ENCODE results near the gene MYOD1.

MYOD1 gene

DNA sequence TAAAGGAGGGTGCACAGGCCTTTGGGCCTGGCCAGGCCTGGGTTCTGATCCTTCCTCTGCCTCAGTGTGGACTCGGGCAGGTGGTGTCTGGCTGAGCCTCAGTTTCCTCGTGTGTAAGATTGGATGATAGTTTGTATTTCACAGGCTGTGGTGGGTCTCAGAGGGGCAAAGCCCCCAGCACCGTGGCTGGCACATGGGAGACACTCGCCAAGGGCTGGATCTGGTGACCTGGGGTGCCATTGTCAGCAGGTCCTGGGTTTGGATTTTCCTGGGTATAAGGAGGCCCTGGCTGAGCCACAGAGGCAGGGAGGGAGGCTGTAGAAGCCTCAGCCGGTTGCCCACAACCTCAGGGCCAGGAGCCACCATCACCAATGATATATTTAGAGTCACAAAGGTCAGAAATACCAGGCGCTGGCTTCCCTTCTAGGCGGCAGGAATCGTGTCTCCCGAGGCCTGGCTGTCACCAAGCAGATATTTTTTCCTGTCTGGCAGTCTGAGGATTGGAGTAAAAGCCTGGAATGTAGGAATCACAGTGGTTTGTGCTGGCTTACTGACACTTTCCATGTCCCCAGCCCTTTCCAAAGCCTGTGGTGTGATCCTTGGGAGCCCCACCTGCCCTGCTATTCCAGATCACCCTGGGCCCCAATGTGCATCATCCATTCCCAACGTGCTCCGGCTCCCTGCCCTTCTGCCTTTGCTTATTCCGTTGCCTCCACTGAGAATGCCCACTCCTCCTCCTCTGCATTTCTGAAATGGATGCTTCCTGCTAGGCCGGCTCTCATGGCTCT lies 30.8 kb downstream of the MYOD1 start:
- DNase-seq (ENCODE audit: low spot score): no peak

GRCh38 chr11:17750801-17751165 lies 31.4 kb downstream of the MYOD1 start:
- DNase-seq (ENCODE audit: low spot score): no peak

DNA sequence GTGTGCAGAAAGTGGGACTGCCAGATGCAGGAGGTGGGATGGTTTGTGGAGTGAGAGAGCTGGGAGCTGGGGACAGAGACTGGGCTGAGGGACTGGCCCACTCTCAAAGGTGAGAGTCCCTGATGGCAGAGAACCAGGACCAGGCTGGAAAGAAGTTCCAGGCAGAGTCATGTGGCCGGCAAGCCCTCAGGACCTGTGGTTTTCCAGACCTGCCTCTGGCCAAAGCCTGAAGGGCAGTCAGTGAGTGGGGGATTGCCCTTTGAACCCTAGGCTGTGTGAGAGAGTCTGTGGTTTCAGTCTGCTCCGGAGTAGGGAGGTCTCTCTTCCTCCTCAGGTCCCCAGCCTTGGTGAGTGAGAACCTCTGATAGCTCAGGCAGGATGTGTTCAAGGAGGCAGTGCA lies 32.2 kb downstream of the MYOD1 start:
- no peak for DNase-seq (ENCODE audit: low spot score)

- DNase-seq (ENCODE audit: low spot score): no peak
Measured at GRCh38 chr11:17752144-17752543, 32.8 kb downstream of the MYOD1 start.

GRCh38 chr11:17753153-17753552 lies 33.8 kb downstream of the MYOD1 start:
- DNase-seq (ENCODE audit: low spot score): no peak

GRCh38 chr11:17753641-17754040 lies 34.3 kb downstream of the MYOD1 start:
- no peak for DNase-seq (ENCODE audit: low spot score)

DNA sequence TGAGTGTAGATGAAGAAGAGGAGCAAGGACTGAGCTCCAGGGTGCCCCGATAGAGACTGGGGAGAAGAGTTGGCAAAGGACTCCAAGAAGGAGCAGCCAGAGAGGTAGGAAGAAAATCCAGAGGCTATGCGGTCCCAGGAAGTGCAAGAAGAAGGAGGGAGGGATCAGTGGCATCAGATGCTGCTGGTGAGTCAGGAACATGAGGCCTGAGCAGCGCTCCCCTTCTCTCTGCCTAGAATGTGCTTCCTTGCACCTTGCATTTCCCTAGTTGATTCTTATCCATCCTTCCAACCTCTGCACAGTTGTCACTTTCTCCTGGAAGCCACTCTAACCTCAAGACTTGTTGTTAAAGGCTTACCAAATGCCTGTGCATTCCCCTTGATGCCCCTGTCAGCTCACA lies 36.5 kb downstream of the MYOD1 start:
- DNase-seq (ENCODE audit: low spot score): no peak

DNA sequence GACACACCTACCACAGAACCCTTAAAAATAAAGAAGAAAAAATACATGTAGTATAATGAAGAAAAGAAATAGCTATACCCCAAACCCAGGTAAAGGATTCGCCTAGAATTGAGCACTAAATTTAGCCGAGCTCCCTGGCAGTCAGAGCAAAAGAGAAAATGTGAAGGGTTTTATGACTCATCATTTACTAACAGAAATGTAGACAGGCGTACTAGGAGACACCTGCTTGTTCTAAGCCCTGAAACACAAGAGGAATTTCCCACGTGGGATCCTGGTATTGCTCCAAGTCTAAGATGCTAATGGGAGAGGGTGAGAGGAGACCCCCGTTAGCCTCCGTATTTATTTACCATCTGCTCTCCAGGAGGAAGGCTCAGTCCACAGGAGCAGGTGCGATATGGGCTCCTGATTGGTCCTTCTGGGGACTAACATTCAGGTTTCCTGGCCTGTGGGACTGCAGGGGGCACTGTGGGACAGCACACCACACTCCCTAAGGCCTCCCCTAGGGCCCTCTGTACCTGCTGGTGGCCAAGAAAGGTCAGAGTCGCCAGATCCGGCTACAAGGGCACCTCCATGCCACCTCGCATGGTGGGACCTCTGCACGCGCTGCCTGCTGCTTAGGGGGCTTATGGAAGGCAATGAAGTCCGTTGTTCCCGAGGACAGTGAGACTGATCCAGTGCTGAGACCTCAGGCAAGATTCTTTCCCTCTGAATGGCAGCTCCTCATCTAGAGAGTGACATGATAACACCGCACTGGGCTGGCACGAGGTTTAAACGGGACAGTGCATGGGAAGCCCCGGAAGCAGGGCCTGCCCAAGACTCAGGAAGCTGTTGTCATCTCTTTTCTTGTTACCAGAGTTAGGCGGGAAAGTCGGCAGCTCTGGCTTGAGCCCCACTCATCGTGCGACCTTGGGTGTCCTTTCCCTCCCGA lies 41.0 kb downstream of the MYOD1 start:
- peak; percentile 50 for DNase-seq (ENCODE audit: low spot score)

DNA sequence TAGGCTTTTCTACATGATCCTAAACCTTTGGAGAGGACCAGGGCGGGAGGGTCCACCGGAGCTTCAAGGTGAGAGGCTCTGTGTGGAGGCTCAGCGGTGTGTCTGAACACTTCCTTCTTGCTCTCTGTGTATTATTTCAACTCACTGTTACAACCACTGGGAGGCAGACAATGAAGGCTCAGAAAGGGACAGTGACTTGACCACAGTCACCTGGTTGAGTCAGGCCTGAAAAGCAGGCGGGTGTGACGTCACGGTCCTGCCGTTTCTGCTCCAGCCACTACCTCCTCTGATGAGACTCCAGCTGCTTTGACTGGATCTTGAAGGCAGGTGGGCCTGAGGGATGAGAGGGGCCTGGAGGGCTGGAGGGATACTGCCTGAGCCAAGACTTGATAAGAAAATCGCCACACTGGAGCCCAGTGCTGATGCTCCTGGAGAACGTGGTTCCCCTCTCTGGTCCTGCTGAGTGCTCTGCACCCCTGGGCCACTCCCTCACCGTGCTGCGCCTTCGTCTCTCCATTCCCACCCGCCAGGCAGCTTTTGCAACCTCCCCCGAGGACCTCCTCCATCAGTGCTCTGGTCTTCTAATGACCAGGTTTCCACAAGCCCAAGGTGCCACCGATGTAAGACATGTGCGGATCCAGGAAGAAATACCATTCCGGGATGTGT lies 43.1 kb downstream of the MYOD1 start:
- no peak for DNase-seq (ENCODE audit: low spot score)

- DNase-seq (ENCODE audit: low spot score): no peak
Measured at GRCh38 chr11:17763244-17763643, 43.9 kb downstream of the MYOD1 start.

GRCh38 chr11:17763703-17764102 lies 44.3 kb downstream of the MYOD1 start:
- DNase-seq (ENCODE audit: low spot score): no peak

DNA sequence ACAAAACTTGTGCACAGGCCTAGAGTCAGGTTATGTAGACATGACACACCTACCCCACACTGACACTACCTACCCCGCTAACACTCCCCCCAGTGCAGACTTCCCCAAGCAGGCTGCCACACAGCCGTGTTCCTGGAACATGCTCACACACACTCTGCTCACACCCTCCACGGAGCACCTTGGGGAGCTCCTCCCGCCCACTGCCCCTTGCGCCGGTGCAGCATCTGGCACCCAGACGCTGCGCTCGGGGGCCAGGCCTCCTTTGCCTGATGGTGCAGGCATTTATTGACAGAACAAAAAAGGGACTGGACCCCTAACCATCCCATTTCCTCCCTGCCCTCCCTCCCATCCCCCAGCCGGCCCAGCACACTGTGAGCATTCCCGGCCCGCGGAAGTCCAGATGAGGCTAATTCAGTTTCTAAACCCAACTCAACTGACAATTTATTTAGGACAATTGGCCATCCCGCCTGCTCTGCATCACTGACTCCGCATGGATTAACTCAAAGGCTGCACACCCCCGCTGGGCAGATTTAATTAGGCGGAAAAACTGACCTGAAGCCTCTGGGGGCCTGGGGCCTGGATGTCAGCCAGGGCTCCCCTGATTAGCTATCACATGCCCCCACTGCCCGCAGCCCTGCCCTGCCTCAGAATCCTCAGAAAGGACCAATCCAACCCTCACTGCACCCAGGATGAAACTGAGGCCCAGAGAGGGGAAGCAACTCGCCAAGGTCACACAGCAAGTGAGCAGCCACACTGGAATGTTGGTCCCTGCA lies 45.3 kb downstream of the MYOD1 start:
- no peak for DNase-seq (ENCODE audit: low spot score)

DNA sequence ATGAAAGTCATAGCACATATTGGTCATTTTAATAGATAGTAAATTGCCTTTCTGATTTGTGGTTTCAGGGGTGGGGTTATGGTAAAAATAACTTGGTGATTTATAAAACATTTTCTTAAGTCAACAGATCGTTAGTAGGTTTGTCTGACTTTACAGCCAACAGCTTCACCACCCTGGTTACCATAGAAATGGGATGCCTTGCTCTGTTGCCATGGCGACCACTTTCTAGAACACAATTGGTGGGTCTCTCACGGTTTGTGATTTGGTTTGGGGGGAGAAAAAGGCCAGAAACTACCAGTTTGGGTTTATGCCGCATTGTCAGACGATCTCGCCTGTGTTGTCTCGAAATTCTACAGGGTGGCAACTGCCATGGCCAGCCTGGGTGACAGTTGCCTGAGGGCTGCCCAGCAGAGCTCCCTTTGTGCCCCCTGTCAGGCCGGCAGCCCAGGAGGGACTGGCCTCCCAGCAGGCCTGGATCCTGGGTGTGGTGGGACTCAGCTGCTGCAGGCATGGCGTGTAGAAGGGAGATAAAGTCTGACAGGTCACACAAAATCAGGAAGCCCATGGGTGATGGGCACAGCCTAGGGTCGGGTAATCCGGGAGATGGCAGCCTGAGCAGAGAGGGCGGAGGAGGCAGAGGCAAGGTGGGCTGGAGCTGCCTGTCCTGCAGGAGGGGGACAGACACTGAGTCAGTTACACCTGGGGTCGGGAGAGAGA lies 46.1 kb downstream of the MYOD1 start:
- DNase-seq (ENCODE audit: low spot score): no peak

DNA sequence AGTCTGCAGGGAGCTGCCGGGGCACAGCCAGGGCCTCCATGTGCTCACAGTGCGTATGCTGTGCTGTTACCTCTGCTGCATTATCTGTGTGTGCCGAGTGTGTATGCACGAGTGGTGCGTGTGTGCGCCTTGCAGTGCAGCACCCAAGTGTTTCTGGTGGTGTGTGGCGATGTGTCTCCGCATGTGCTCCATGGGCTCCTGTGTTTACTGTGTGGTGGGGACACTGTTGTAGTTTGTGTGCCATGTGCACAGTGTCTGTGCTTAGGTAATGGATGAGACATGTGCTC lies 46.6 kb downstream of the MYOD1 start:
- DNase-seq (ENCODE audit: low spot score): no peak

DNA sequence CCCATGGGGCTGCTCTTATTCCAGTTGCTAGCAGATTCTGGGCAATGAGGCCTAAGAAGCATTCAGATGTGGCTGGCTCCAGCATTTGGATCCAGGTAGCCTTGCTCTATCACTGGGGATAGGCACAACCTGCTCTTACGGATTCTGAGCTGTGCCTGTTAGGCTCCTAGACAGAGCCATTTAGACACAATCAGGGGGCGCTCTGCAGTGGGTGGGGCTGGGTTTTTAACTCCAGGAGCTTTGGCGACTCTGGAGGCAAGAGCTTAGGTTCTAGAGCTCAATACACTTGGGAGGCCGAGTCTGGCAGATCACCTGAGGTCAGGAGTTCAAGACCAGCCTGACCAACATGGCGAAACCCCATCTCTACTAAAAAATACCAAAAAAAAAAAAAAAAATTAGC lies 47.2 kb downstream of the MYOD1 start:
- DNase-seq (ENCODE audit: low spot score): no peak

DNA sequence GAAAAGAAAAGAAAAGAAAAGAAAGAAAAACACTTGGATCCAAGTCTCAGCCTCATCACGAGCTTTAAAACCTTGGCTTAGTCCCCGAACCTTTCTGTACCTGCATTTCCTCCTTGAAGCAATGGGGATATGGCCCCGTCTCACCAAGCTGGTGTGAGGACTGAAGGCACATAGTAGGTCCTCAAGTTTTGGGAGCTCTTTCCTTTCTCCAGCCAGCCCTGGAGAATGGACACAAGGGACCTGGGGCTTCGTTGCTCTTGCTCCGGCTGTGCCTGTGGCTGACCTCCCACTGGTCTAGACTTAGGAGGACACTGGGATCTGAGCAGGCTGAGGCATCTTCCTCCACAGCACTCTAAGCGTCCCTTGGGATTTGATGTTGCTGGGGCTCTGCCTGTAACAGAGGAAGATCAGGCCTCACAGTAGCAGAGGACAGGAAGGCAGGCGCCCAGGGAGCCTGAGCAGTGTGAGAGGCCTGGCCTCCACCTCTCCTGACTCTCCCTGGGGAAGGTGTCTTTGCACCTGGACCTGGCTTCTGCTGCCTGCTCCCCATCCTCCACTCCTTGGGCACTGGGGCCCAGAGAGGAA lies 48.0 kb downstream of the MYOD1 start:
- DNase-seq (ENCODE audit: low spot score): no peak

DNA sequence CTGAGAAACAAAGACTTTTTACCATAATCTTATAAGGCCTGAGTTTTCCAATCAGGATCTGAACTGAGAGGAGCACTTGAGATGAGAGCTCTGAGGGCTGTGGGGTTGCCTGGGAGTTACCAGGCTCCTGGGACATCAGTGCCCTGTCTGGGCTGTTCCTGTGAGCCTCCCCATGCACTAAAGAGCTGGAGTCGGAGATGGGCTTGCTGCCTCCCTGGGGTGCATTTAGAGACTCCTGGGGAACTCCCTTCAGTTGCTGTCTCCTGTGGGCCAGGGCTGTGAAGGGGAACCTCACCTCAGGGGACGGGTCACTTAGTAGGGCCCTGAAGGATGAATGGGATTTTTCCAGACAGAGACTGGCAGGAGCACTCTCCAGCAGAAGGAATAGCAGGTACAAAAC lies 48.5 kb downstream of the MYOD1 start:
- no peak for DNase-seq (ENCODE audit: low spot score)

GRCh38 chr11:17768547-17768946 lies 49.2 kb downstream of the MYOD1 start:
- DNase-seq (ENCODE audit: low spot score): no peak

- no peak for DNase-seq (ENCODE audit: low spot score)
Measured at GRCh38 chr11:17769218-17769617, 49.8 kb downstream of the MYOD1 start.

DNA sequence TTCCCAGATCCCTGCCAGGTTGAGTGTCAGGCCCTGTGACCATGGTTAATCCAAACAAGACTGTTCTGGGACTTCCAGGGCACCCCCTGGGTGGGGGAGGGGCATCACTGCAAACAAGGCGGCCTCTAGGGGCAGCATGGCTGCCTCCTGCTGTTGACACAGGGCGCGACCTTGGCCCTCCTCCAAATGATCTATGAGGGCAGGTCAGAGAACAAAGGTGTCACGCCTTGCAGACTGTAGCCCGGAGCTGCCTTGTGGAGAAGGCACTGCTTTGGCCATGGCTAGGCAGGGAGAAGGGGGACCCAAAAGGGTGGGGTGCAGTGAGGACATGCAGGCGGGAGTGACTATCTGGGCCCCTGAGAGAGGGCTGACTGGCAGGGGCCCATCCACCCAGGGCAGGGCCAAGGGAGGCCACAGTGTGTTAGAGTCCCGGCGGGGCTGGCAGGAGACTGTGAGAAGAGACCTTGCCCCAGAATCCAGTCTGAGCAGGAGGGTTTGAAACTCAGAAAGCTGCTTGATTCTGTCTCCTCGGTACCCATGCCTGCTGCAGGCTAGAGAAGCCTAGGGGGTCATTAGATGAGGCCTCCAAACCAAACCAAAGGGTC lies 50.8 kb downstream of the MYOD1 start:
- peak; percentile 26 for DNase-seq (ENCODE audit: low spot score)

- DNase-seq (ENCODE audit: low spot score): no peak
Measured at GRCh38 chr11:17770917-17771316, 51.5 kb downstream of the MYOD1 start.
